H1 (cell line): ENCODE data around the gene ABCC4. TPM values are rescaled to one million over a fixed set of nuclear protein-coding genes. Genes with fewer than 3 reads are reported as not detected.
"Not testable (repeated sequence)": the region's sequence is repeated elsewhere in the genome, so short reads cannot be mapped to it uniquely, and the experiment has no call there.

ENCODE experiments used
- CTCF ChIA-PET: fragments of 300-600 bp; sonication (Branson Sonifier 250); formaldehyde crosslinking; loops from one replicate; lab custom pipeline; 2021; ENCODE audit not compliant: partially characterized antibody; lab: Charles Lee
- POLR2A ChIA-PET: fragments of 300-600 bp; sonication (Branson Sonifier 250); formaldehyde crosslinking; loops from one replicate; lab custom pipeline; 2021; ENCODE audit warnings: inconsistent platforms; ENCODE audit not compliant: partially characterized antibody; lab: Charles Lee
- DNase-seq, 2 experiments: peaks; one replicate each; pipeline versions ENCODE4 v3.0.0 to v3.0.0-alpha.2; 2010 to 2022; ENCODE audit warnings: low spot score in 2 of 2, low read depth in 1 of 2, mixed read lengths in 1 of 2
- FAIRE-seq: peaks from 2 replicates; lab custom pipeline; 2011; peaks lifted over from hg19 to GRCh38; lab: Jason Lieb, UNC
- H2AFZ ChIP-seq: 2 replicates; pipeline ENCODE4 v1.8.1; 2012; ENCODE audit warnings: low read length, inconsistent platforms
- H2AK5ac ChIP-seq: 2 replicates; pipeline ENCODE4 v1.6.1; 2013; ENCODE audit warnings: low read depth, low read length
- H2BK120ac ChIP-seq: replicated peaks from 2 replicates; pipeline ENCODE3; 2013; ENCODE audit warnings: low read depth, low read length, inconsistent platforms
- H2BK12ac ChIP-seq: 2 replicates; pipeline ENCODE4 v1.6.1; 2013; ENCODE audit warnings: low read depth, low read length
- H2BK15ac ChIP-seq: 2 replicates; pipeline ENCODE4 v1.6.1; 2013; ENCODE audit warnings: low read length
- H2BK20ac ChIP-seq: 2 replicates; pipeline ENCODE4 v1.6.1; 2013; ENCODE audit warnings: low read length
- H2BK5ac ChIP-seq: 2 replicates; pipeline ENCODE4 v1.6.1; 2013; ENCODE audit warnings: low read depth, low read length
- H3K14ac ChIP-seq: 2 replicates; pipeline ENCODE4 v1.6.1; 2013; ENCODE audit warnings: inconsistent platforms; ENCODE audit not compliant: insufficient read length
- H3K18ac ChIP-seq: 2 replicates; pipeline ENCODE4 v1.6.1; 2013; ENCODE audit warnings: low read length; ENCODE audit errors: extremely low read depth
- H3K23ac ChIP-seq: 2 replicates; pipeline ENCODE4 v1.6.1; 2013; ENCODE audit warnings: inconsistent platforms; ENCODE audit not compliant: insufficient read length
- H3K23me2 ChIP-seq: 2 replicates; pipeline ENCODE4 v1.6.1; 2013; ENCODE audit warnings: low read depth, low read length
- H3K27ac ChIP-seq: 2 replicates; pipeline ENCODE4 v1.6.1; 2011; ENCODE audit warnings: low read depth, low read length, inconsistent platforms
- H3K27me3 ChIP-seq, 4 experiments: replicated peaks in 1 of 4; 1 replicate in 1 of 4; 2 replicates in 3 of 4; pipeline versions ENCODE4 v1.6.1 to v1.8.1; 2011 to 2013; ENCODE audit warnings: low read length in 3 of 4, mild to moderate bottlenecking in 3 of 4, inconsistent platforms in 2 of 4, mixed read lengths in 2 of 4, moderate library complexity in 1 of 4; ENCODE audit not compliant: control insufficient read depth in 3 of 4, insufficient read depth in 3 of 4; ENCODE audit errors: extremely low read depth in 1 of 4
- H3K36me3 ChIP-seq, 4 experiments: 2 replicates each; pipeline versions ENCODE4 v1.6.1 to v1.8.1; 2011 to 2013; ENCODE audit warnings: mild to moderate bottlenecking in 4 of 4, low read length in 3 of 4, moderate library complexity in 2 of 4, control low read depth in 1 of 4, inconsistent platforms in 1 of 4; ENCODE audit not compliant: insufficient read depth in 4 of 4, control insufficient read depth in 2 of 4
- H3K4ac ChIP-seq: replicated peaks from 2 replicates; pipeline ENCODE3; 2013; ENCODE audit warnings: low read length, low read depth, mixed read lengths, inconsistent platforms; ENCODE audit not compliant: insufficient read length
- H3K4me1 ChIP-seq, 4 experiments: replicated peaks in 1 of 4; 1 replicate in 1 of 4; 2 replicates in 3 of 4; pipeline versions ENCODE4 v1.6.1 to v1.8.1; 2011 to 2013; ENCODE audit warnings: low read length in 3 of 4, inconsistent platforms in 2 of 4, mixed read lengths in 1 of 4; ENCODE audit not compliant: insufficient read depth in 4 of 4, control insufficient read depth in 3 of 4
- H3K4me2 ChIP-seq, 2 experiments: 2 replicates each; pipeline versions ENCODE4 v1.6.1 to v1.8.1; 2011 to 2013; ENCODE audit warnings: low read depth in 2 of 2, low read length in 2 of 2, control low read depth in 1 of 2, inconsistent platforms in 1 of 2, mild to moderate bottlenecking in 1 of 2; ENCODE audit not compliant: insufficient read depth in 1 of 2
- H3K4me3 ChIP-seq, 4 experiments: fragments of 200-600, 300-600 bp in 1 of 4; sonication (generic), shearing (Covaris generic), sonication (Bioruptor Twin) in 1 of 4; 2 replicates each; pipeline versions ENCODE4 v1.5.1 to v1.8.1; 2011 to 2016; ENCODE audit warnings: low read length in 4 of 4, low read depth in 3 of 4, control low read depth in 2 of 4, inconsistent platforms in 2 of 4, mild to moderate bottlenecking in 2 of 4, mixed read lengths in 1 of 4, moderate library complexity in 1 of 4; ENCODE audit not compliant: insufficient read depth in 2 of 4; ENCODE audit errors: extremely low read depth in 1 of 4
- H3K56ac ChIP-seq: replicated peaks from 2 replicates; pipeline ENCODE3; 2013; ENCODE audit warnings: low read depth, mild to moderate bottlenecking, mixed read lengths, low read length, inconsistent platforms; ENCODE audit not compliant: insufficient read length
- H3K79me1 ChIP-seq: 2 replicates; pipeline ENCODE4 v1.6.1; 2013; ENCODE audit warnings: low read depth, low read length, control low read depth
- H3K79me2 ChIP-seq, 2 experiments: 2 replicates each; pipeline versions ENCODE4 v1.6.1 to v1.8.1; 2012 to 2013; ENCODE audit warnings: low read length in 2 of 2, mild to moderate bottlenecking in 2 of 2, inconsistent platforms in 1 of 2; ENCODE audit not compliant: insufficient read depth in 2 of 2, control insufficient read depth in 1 of 2
- H3K9ac ChIP-seq, 4 experiments: replicated peaks in 1 of 4; 1 replicate in 1 of 4; 2 replicates in 3 of 4; pipeline versions ENCODE4 v1.6.1 to v1.8.1; 2011 to 2013; ENCODE audit warnings: low read depth in 3 of 4, low read length in 3 of 4, control low read depth in 2 of 4, mild to moderate bottlenecking in 2 of 4, moderate library complexity in 2 of 4, inconsistent platforms in 1 of 4; ENCODE audit errors: extremely low read depth in 1 of 4
- H3K9me3 ChIP-seq, 2 experiments: 2 replicates each; pipeline versions ENCODE4 v1.6.1 to v1.8.1; 2012 to 2013; ENCODE audit warnings: mild to moderate bottlenecking in 2 of 2, moderate library complexity in 2 of 2, control low read depth in 1 of 2, inconsistent platforms in 1 of 2, low read depth in 1 of 2, low read length in 1 of 2, mixed read lengths in 1 of 2; ENCODE audit not compliant: insufficient read depth in 2 of 2
- H4K20me1 ChIP-seq, 2 experiments: replicated peaks in 1 of 2; 2 replicates each; pipeline versions ENCODE3 to v1.8.1; 2011 to 2013; ENCODE audit warnings: inconsistent platforms in 2 of 2, low read length in 2 of 2, mild to moderate bottlenecking in 1 of 2; ENCODE audit not compliant: insufficient read depth in 2 of 2, control insufficient read depth in 1 of 2
- H4K5ac ChIP-seq: 2 replicates; pipeline ENCODE4 v1.6.1; 2013; ENCODE audit warnings: low read length, low read depth, mixed read lengths, inconsistent platforms; ENCODE audit not compliant: insufficient read length
- H4K8ac ChIP-seq: 2 replicates; pipeline ENCODE4 v1.8.0; 2013; ENCODE audit warnings: mild to moderate bottlenecking, moderate library complexity, low read length, inconsistent platforms; ENCODE audit not compliant: insufficient read depth; ENCODE audit errors: extremely low read depth
- H4K91ac ChIP-seq: replicated peaks from 2 replicates; pipeline ENCODE3; 2013; ENCODE audit warnings: low read length, mixed read lengths, inconsistent platforms; ENCODE audit not compliant: insufficient read length
- SP2 ChIP-seq: IDR thresholded peaks from 2 replicates; pipeline ENCODE4 v1.6.1; 2012; ENCODE audit warnings: mild to moderate bottlenecking, low read length, inconsistent platforms
- WGBS, 2 experiments: shearing (Covaris generic) in 1 of 2; methylation state at CpG; one replicate each; pipeline versions ENCODE4 v1.1.6 to v1.1.7; 2013 to 2015; ENCODE audit warnings: low lambda C conversion rate in 2 of 2, mixed read lengths in 2 of 2, inconsistent platforms in 1 of 2, low coverage in 1 of 2, missing lambda C conversion rate in 1 of 2; ENCODE audit not compliant: insufficient replicate concordance in 2 of 2, insufficient coverage in 1 of 2, insufficient read length in 1 of 2; ENCODE audit errors: extremely low coverage in 1 of 2, missing lambda C conversion rate in 1 of 2; 5-methylcytosine and 5-hydroxymethylcytosine counted together
- polyA plus RNA-seq, 7 experiments: library from polyadenylated mRNA; depleted of rRNA in 3 of 7; stranded (reverse) in 5 of 7; unstranded in 2 of 7; fragments of >200 nt in 5 of 7; fragments of 200-250 nt in 2 of 7; gene quantifications; 1 replicate in 5 of 7; 2 replicates in 1 of 7; 4 replicates in 1 of 7; pipeline versions ENCODE4 v1.2.1 to v1.2.3, GENCODE V29; 2011 to 2013; ENCODE audit warnings: missing spikeins in 2 of 7, mixed read lengths in 2 of 7
- total RNA-seq: library from RNA; stranded (reverse); fragmentation: NEBNext Ultra II Directional; extraction: Animal tissue kit (Norgen Biotek cat#: 25700); gene quantifications from 2 replicates; pipeline ENCODE4 v1.2.1, GENCODE V29; 2021
- TF ChIP-seq, protein P1 (sequence below): IDR thresholded peaks from 2 replicates; pipeline ENCODE4 v1.6.1; 2011; ENCODE audit warnings: low read length, improper control_type of control experiment

Gene ABCC4
- total and polyA plus RNA-seq, 2 of the 8 experiments (the other 6 are each of a cell fraction or from before 2014, with no cell fraction given) = 4.0 to 14.1 TPM

DNA sequence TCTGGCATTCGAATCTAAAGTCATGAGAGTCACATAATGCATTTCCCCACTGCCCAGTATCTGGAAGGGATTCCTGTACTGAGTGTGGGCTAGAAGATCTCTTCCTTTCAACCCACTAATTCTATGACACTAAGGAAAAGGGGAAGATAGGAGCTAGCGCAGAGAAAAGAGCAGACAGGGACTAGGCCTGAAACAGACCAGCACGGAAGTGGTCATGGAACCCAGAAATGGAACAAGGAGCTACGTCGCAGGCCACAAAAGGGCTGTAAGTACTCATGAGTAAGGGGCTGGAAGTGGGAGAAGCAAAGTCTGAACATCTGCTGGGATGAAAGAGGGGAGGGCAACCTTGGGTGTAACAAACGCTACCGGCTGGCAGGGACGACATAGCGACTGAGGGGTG lies 8.6 kb downstream of the ABCC4 start (continued):
- TF ChIP-seq, protein P1, sequence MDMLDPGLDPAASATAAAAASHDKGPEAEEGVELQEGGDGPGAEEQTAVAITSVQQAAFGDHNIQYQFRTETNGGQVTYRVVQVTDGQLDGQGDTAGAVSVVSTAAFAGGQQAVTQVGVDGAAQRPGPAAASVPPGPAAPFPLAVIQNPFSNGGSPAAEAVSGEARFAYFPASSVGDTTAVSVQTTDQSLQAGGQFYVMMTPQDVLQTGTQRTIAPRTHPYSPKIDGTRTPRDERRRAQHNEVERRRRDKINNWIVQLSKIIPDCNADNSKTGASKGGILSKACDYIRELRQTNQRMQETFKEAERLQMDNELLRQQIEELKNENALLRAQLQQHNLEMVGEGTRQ = no peak
- TF ChIP-seq SP2 = no peak
- TF ChIP-seq, all 59 proteins: peak for 0

DNA sequence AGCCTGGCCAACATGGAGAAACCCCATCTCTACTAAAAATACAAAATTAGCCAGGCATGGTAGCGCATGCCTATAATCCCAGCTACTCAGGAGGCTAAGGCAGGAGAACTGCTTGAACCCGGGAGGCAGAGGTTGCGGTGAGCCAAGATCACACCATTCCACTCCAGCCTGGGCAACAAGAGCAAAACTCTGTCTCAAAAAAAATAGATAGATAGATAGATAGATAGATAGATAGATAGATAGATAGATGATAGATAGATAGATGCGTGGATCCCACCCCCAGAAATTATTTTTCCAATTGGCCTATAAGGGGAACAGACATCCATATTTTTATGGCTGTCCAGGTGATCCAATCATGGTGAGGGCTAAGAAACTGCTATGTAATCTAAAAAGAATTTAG lies 11.3 kb downstream of the ABCC4 start:
- H2BK20ac ChIP-seq, H4K5ac ChIP-seq, H3K4ac ChIP-seq, H3K23ac ChIP-seq, H3K27ac ChIP-seq, H3K9me3 ChIP-seq, H3K4me3 ChIP-seq, H2BK5ac ChIP-seq, H3K36me3 ChIP-seq, H3K14ac ChIP-seq, H2BK120ac ChIP-seq, H4K91ac ChIP-seq, POLR2A ChIA-PET, H3K79me1 ChIP-seq, H4K8ac ChIP-seq, FAIRE-seq, H3K27me3 ChIP-seq, H3K4me1 ChIP-seq, H3K79me2 ChIP-seq, H2BK12ac ChIP-seq, H2AK5ac ChIP-seq, H2BK15ac ChIP-seq, DNase-seq, H3K23me2 ChIP-seq, H2AFZ ChIP-seq, H4K20me1 ChIP-seq, H3K18ac ChIP-seq, H3K4me2 ChIP-seq, H3K56ac ChIP-seq, H3K9ac ChIP-seq: not testable (repeated sequence)
- CTCF ChIA-PET = interaction anchor here (1.6 to 13.5 kb wide), 2 partner anchors 54 to 114 kb away, joined by 3 to 142 read pairs; no protein-coding TSS in a partner anchor
- 89% methylated on average over 4 of the region's 4 CpGs; no CpG with 5 or more reads in 1 of the 2 experiments for WGBS, 2 experiments
